GM12875 (cell line): ENCODE data around the gene PTGER1.

Source experiments
- H3K4me3 ChIP-seq: one replicate; pipeline ENCODE4 v1.5.1; 2011; ENCODE audit warnings: low read depth, low read length, control low read depth
- CTCF ChIP-seq: IDR thresholded peaks from 2 replicates; pipeline ENCODE4 v1.5.1; 2011; ENCODE audit warnings: low read depth, mild to moderate bottlenecking, control low read depth, inconsistent platforms, low read length, moderate library complexity, borderline replicate concordance; ENCODE audit not compliant: insufficient read depth

PTGER1 gene

DNA sequence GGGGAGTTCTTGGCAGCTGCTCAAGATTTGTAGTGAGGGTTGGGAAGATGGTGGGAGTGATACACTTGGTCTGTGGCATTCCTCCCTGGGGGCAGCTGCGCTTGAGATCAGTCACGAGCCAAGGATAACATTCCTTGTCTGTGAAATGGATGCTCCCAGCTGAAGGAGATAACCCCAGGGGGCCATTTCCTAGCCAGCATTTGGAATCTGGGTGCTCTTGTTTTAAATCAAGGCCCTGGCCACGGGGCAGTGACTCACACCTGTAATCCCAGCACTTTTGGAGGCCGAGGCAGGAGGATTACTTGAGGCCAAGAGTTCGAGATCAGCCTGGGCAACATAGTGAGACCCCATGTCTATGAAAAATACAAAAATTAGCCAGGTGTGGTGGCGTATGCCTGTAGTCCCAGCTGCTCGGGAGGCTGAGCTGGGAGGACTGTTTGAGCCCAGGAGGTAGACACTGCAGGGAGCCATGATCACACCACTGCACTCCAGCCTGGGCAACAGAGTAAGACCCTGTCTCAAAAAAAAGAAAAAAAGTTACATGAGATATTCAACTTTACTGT is 37.5 kb downstream of the PTGER1 start:
- H3K4me3 ChIP-seq = no peak overlapping the region
- TF ChIP-seq CTCF = no peak

DNA sequence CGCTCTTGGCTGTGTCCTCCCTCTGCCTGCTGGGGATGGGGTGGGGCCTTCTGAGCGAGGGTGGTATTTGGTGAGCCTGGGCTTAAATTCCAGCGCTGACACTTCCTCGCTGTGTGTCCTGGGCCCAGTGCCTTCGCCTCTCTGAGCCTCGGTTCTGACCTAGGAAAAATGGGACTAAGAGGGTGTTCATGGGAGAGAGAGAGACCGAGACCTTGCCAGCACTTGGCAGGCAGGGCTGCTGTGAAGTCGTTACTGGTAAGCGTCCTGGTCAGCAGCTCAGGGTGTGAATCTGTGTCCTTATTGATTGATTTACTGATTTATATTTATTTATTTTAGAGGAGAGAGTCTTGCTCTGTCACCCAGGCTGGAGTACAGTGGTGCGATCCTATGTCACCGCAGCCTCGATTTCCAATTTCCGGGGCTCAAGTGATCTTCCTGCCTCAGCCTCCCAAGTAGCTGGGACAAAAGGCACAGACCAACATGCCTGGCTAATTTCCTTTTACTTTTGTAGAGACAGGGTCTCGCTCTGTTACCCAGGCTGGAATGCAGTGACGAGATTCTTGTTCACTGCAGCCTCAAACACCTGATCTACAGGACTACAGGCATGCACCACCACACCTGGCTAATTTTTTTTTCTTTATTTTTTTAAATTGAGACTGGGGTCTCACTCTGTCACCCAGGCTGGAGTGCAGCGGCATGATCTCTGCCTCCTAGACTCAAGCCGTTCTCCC is 39.7 kb downstream of the PTGER1 start:
- TF ChIP-seq CTCF = no peak
- no peak overlapping the region for H3K4me3 ChIP-seq

DNA sequence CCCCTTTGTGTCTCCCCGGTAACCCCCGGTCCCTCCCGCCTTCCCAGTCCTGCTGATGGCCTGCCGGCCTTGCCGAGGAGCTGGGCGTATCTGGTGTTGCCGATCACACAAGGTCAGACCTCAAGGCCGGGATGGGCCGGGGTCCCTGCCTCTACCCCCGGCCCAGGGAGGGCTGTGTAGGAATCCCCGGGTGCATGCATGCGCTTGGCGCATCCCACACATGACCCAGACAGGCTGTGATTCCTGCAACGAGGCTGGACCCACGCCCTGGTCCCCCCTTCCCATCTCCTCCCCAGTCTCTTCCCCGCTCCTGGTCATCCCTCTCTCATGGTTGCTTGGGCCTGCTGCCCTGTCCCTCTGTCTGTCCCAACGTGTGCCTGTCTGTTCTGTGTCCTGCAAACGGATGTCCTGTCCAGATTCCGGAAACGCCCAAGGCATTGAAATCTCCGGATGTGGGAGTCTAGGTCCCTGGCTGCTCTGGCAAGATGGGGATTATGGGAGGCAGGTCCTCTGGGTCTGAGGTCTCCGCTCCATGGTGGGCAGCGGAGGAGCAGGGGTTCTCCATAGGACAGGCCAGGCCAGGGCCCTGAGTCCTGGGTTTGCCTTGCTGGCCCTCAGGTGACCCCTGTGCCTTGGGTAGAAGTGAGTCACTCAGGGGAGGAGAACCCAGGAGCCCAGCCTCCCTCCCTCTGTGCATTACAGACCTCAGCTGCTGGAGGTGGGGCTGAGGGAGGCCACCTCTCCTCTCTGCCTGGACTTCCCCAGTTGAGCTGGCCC is 40.4 kb downstream of the PTGER1 start:
- no peak overlapping the region for H3K4me3 ChIP-seq
- no peak for TF ChIP-seq CTCF

DNA sequence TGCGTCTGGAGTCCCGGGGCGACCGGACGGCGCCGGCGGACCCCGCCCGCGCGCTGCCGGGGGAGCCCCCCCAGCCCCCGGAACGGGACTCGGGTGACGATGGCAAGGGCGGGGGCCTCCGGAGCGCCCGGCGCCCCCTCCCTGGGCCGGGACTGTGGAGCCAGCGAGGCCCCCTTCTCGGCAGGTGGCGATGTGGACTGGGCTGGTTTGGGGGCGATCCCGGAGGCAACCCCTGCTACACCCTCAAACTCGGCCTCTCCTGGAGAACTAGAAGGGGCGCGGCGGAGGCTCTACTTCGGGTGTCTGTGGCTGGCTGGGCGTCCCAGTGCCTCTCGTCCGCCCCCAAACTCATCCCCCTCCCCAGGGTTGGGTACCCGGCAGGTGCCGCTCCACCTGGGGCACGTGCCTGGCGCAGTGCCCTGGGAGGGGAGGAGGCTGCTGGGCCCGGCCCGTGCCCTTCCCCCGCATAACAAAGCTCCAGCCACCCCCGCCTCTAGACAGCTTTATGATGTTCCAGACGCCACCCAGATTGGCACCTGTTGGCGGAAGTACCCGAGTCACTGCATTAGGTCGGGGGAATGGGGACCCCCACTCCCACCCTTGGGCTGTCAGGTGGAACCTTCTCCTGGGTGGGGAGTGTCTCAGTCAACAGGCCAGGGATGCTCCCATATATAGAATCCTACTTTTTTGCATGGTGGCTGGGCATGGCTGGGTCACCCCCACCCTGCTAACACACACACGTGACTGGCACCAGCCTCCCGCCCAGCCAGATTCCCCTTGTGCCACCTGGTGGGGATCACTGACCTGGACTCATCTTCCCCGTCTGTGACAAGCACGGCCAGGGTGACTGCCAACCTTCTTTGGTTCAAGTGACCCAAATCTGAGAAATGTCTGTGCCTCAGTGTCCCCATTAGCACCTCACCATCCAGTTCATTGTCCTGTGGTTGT is 41.3 kb downstream of the PTGER1 start:
- H3K4me3 ChIP-seq = peak overlapping the region; percentile 78
- TF ChIP-seq CTCF = no peak

DNA sequence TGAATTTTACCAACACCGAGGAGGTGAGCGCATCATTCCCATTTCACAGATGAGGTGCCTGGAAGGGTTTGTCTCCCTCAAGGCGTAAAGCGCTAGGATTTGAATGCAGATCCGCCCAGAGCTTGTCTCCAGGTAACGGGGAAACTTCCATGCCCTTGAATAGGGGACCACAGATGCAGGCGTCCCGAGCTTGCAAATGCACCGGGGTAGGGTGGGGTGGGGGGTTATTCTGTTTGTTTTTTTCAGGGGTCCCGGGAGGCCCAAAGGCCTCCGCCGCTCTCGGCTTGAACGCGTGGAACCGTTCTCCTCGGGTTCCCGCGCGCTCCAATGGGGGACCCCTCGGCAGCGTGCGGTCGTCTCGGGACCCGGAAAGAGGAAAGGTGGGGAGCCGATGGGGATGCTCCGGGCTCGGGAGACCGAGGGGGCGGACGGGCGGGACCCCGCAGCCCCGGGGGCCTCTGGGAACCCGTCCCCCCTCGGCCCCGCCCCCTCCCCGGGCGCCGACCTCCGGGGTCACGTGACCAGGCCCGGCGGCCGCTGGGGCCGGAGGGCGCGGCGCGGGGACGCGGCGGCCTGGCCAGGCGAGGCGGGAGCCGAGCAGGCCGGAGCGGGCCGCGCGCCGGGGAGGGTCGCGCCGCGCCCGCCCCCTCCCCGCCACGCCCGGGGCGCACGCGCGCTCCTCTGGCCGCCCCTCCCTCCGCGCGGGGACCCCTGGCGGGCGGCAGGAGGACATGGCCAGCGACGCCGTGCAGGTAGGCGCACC is 42.2 kb downstream of the PTGER1 start, which contains the start of gene PKN1:
Gene PKN1, plus strand, starts transcription at position 516 of the 763 bp plus-strand sequence. Its CDS starts 216 bp downstream, at position 732.
- peak within 1 kb of the TSS; percentile 78 for H3K4me3 ChIP-seq
- TF ChIP-seq CTCF = peak; percentile 22; the same call in 1 of the 2 replicates

DNA sequence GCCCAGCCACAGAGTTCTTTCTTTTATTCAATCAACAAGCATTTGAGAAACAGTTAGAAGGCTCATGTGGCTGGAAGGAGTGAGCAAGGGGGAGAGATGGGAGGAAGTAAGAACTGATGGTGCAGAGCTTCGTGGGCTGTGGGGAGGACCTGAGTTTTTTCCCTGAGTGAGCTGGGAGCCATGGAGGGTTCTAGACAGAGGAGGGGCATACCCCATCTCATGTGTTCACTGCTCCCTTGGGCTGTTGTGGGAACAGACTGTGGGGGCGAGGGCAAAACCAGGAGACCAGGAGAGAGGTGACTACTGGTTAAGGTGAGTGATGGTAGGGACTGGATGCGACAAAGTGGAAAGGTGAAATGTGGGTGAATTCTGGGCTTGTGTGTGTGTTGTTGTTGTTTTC is 44.4 kb downstream of the PTGER1 start:
- TF ChIP-seq CTCF = no peak
- no peak overlapping the region for H3K4me3 ChIP-seq
